Activated CD4-positive, alpha-beta T cell treated with anti-CD3 and anti-CD28 coated beads for 1 hour (primary cell): ENCODE results near the gene PTPRE.

ENCODE experiments used
- DNase-seq: peaks from one replicate; pipeline ENCODE4 v3.0.0-alpha.2; 2020

Gene PTPRE

DNA sequence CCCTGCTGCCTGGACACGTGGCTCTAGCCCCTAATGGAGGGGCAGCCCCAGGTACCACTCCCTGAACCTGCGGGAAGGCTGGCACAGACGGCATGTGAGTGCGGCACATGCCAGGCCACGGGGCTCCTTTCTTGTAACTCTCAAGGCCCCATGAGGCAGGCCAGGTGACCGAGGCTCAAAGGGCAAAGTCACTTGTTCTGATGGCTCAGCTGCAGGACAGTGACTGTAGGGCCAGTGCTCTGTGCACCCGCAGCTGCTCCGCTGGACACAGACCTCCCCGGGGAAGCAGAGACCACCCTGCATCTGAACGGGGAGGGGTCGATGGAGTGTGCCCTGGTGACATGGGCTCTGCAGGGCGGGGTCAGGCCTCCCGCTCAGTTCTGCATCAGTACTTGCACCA, 55.3 kb downstream of the PTPRE start:
- no peak for DNase-seq

DNA sequence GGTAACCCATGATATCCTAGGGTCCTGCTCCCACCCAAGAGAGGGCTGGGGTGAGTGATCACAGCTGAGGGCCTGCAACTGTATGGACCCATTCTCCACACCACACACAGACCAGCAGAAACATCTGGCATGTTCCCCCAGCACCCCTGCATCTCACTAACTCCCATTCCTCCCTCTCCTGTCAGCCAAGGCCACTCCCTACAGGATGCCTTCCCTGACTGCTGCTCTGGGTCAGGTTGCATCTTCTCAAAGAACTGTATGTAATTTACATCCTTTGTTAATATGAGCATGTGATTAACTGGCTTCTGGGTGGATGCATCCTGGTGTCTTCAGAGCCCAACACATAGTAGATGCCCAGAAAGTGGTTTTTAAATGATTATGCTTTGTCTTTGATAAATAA, 56.2 kb downstream of the PTPRE start:
- DNase-seq = no peak

DNA sequence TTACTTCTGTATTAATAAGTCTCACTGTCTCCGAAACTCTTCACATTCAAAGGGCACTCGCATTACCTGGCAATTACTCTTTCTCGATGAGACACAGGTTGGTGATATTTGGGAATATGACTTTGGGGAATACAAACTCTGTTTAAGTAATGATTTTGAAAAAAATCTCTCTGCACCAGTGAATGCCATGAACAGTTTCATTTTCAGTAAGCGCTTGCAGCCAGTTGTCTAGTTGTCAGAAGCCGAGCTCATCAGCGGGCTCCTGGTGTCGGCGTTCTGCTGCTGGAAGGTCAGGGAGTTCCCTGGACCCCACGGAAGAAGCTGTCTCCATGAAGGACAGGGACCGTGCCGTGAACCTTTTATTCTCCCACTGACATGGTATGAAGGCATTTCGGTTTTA, 57.7 kb downstream of the PTPRE start:
- DNase-seq = no peak

DNA sequence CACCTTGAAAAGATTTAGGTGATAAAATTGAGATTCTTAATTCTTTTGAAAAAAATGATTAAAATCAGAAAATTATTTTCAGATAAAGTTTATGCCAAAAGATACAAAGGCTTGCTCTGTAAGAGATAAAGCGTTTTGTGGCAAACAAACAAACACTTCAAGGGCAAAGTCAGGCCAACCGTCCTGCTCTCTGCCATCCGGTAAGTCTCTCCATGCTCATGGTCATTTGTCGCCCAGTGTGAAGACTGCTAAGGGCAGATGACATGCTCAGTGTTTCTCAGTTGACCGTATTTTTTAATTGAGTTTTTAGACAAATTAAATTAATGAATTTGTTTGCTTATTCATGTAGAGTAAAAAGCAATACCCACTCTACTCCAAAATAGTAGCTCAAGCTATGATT, 60.0 kb downstream of the PTPRE start:
- DNase-seq = no peak

DNA sequence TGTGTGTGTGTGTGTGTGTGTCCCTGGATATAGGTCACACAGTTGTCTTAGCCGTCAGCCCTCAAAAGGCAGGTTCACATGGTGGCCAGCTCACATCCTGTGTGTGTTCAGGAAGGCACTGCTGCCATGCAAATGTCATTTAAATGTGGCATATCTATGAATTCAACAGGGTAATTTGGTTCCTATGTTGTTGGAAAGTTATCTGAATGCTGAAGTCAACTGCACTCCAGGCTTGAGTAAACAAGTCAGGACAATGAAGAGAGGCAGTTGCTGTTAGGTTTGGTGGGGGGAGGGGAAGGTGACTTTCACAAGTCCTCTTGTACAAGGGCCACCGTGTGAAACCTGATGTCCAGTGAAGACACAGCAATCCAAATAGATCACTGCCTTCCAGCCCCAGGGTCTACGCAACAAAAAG, 61.1 kb downstream of the PTPRE start:
- DNase-seq = no peak

DNA sequence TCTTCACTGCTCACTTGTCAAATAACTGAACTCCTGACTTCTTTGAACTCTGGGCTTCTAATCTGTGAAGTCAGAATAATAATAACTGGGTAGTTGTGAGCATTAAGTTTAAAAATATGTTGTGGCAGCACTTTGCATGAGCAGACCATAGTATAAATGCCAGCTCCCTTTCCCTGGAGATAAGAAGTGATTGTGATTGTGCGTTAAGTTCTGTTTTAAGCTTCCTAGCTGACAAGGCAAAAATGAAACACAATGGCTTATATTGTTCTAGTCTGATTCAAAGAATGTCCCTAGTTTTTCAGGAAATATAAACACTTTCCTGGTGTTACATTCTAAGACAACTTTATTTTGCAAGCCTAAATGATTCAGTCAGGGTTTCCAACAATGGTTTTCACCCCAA, 61.8 kb downstream of the PTPRE start:
- DNase-seq = no peak

DNA sequence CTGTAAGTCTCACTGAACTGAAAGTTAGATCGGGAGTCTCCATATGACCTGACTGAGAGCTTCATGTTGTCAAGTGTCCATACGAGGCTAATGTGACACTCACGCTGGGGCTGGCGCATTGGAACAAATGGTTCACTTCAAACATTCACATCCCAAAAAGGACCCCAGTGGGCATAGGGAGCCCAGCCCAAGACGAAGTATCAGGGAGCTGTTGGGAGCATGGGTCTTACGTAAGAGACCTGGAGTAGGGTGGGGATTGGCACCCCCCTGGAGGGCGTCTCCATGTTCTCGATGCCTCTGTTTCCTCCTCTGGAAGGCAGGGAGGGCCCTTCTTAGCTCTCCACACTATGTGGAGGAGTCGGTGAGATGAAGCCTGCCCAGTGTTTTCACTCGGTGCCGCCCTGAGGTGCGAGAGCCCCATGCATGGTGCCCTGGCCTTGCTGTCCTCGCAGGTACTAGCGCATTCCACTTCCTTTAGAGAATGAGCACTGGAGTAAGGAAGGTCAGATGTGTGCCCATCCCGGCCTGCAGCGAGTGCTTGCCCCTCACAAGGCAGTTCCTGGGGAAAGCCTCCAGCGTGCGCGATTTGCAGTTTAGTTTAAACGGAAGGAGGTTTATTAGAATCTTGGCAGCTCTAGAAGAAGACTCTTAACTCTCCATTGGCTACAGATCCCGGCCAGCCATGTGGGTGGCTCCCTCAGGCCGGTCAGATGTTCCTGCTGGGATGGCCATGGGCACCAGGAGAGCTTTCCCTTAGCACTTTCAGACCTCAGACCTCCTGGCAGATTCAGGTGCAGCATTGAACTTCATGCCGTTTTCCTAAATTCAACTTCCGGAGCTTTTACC, 64.4 kb downstream of the PTPRE start:
- no peak for DNase-seq

DNA sequence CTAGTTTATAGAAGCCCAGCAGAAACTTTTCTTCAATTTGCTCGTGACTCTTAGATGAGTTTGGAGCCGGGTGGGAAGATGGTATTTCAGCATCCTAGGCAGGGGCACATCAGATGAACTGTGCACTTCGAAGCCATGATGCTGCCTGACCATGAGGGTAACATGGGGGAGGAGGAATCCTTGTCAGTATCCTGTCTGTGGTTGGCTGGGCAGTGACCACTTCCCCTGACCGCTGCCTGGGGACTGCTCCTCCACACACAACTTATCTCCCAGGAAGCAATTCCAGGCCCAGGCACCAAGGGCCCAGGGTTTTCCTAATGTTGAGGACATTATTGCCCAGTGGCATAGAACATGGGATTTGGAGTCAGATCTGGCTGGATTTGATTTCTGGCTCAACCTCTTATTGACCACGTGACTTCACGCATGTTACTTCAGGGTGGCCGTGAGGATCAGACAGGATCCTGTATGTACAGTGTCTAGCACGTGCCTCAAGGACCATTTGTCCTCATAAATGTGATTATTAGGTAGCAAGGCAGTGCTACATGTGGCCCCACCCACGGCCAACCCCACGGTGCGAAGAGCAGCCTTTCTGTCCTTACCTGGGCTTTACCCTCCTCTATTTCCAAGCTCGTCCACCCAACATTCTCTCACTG, 65.2 kb downstream of the PTPRE start:
- no peak for DNase-seq

DNA sequence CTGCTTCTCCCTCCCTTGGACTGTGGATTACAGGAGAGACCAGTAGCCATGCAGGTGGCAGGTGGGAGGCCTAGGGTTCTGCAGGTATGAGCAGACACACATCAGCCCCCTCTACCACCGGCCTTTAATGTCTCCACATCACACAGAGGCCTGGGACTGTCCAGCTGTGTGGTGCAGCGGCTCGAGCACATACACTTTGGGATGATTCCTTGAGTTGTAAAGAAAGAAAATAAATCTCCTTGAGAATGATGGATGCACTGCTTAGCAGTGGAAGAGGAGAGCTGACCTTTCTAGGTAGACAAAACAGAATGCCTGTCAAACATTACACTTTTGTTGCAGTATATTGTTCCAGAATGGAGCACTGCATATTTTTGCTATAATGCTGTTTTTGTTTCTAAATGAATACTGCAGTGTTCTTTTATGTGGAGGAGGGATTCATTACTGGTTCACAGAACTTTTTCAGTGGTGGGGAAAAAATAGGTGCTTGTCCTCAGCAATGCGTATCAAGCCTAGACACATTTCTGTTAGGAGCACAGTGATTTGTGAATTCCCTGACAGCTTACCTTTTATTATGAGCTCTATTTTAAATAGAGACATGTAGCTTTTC, 66.0 kb downstream of the PTPRE start:
- no peak for DNase-seq

DNA sequence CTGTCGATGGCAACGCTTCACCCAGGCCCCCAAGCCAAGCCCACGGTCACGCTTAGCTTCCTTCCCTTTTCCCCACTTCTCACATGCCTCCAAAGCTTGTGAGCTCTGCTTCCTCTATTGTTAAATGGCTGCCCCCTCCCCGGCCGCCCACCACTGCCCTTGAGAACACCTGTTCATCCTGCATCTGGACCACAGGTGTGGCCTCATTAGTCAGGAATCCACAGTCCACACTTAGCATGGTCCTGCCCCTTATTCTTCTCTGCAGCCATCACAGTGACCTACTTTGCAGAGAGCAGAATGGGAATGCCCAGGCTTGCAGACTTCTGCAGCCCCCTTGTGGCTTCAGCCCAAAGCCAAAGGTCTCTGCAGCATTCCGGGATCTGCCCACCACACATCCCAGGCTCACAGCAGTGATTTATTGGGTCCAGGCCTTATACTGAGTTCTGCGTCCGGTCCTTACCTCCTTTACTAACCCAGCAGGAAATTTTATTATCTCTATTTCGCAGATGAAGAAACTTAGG, 66.9 kb downstream of the PTPRE start:
- DNase-seq = no peak

DNA sequence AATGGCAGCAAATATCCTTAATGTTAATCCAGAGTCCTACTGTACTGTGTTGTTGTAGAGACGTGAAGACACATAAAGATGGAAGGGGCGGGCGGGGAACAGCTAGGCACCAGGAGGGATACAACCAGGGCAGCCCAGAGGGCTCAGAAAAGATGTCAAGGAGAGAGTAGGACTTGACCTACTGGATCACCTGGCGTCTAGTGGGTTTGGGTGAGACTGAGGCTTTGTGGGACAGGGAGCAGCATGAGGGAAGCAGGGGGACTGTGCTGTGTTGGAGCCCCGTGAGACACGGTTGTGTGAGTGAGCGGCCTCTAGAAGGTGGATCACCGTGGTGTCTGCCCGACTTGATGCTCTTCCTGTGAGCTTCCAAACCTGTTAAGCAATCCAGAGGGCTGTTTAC, 68.0 kb downstream of the PTPRE start:
- DNase-seq = no peak

DNA sequence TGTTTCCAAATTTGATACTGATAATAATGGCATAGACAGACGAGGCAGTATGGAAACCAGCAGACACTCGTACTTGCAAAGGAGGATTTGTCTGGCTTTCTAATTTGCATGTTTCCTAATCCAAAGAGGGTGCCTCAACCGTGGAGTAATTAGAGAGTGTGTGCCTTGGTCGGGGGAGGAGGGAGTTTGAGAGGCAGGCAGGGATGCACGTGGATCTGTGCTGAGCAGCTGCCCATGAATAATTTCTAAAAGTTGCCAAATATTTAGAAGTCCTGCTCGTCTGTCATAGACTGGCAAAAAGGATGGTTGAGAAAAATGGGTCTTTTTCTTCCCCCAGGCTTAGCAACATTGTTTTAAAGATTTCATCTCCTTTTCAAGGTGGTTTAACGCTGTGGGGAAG, 69.4 kb downstream of the PTPRE start:
- no peak for DNase-seq

DNA sequence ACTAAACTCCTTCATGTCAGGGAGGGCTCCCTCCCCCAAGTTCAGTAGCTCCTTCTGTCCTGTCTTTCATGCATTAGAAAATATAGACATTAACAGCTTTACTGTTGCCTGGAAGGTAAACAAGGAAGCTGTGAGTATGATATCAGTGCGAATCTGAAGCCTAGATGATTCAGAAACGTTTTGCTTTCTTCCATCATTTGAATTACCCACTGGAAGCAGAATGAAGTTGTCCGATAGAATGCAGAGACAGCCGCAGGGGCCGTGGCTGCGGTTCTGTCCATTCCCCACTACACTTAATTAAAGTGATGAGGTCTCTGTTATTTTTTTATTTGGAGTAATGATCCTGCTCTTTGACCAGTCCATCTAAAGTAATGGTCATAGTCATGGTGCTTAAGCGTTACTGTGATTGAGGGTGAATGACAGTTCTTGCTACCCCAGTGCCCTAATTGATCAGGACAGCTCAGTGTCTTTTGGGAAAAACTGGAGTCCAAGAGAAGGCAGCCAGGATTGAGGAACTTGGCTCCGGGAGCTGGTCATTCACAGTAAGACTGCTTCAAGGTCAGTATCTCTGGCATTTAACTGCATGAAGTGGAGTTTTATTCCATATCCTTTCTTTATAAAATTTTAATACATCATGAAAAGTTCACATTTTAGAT, 69.9 kb downstream of the PTPRE start:
- DNase-seq = no peak

DNA sequence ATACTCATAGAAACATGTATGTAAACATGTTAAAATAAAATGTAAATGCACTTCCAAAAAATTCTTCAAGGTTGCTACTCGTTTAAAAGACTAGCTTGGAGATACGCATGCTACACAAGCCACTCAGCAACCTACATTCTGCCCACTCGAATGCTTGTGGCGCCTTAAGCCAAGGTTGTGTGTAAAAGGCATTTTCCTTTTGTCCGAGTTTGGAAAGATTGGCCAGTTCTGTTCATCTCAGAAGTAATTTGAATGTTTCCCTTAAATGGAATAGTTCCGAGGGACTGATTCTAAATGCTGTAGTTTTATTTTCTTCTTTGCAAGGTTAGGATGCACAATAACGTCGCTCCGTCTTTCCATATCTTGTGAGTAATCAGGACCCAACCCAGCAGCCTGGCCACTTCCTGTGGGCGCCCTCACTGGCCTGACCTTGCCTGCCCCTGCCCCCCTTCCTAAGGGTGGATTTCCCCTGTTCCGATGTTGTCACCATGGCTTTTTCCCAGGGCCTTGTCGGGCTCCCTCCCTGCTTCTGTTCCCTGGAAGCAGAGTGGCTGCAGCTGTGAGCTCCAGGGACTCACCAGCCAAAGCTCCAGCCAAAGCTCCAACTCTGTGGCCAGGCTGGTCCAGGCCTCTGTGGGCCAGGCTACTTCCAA, 70.6 kb downstream of the PTPRE start:
- DNase-seq = no peak

DNA sequence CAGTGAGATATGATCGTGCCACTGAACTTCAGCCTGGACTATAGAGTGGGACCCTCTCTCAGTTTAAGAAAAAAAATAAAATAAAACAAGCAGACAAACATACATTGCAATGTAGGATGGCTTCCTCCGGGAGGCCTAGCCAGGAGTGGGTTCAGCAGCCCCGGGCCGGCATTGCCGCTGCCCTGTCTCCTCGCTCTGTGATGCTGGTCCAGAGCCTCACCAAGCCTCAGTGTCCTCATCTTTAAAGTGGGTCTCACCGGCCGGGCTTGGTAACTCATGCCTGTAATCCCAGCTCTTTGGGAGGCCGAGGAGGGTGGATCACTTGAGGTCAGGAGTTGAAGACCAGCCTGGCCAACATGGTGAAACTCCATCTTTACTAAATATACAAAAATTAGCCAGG, 71.6 kb downstream of the PTPRE start:
- DNase-seq = no peak

DNA sequence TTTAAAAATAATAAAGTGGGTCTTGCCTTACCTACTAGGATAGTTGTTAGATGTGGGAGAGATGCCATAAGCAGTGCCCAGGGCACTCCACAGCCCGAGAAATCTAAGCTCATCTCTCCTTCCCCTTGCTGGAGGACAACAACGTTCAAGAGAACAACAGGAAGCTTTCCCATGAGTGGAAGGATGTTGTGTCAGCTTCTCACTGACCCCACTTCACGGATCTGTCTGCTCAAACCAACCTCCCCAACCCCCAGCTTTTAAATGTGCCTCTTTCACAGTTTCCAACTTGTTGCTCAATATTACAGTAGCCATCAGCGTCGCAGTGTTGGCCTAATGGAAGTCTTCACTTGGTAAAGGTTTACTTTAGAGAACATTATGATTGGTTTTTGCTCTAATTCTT, 72.1 kb downstream of the PTPRE start:
- no peak for DNase-seq

DNA sequence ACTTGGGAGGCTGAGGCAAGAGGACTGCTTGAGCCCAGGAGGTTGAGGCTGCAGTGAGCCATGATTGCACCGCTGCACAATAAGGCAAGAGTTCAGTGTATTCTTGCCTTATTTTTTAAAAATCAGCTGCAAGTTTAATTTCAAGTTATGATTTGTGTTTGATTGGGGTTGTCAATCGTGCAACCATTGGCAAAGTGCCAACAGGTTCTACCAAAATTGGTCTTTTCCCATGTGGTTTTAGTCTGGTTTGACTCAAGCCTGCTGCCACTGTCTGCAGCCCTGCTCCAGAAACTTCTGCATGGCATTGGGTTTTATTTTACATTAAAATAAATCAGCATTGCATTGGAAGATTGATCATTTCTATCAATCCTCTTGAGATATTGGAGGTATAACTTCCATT, 72.7 kb downstream of the PTPRE start:
- DNase-seq = no peak

DNA sequence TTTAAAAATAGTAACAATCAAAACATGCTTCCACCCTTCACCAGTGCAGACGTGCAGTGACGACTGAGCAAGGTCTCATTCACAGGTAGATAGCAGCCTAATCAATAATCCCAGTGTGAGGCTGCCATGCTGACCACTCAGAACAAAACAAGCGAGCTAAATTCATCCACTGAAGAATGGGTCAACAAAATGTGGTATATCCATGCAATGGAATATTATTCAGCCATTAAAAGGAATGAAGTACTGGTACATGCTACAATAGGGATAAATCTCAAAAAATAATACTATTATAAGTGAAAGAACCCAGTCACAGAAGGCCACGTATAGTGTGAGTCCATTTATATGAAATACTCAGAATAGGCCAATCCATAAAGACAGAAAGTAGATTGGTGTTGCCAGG, 74.0 kb downstream of the PTPRE start:
- DNase-seq = no peak

DNA sequence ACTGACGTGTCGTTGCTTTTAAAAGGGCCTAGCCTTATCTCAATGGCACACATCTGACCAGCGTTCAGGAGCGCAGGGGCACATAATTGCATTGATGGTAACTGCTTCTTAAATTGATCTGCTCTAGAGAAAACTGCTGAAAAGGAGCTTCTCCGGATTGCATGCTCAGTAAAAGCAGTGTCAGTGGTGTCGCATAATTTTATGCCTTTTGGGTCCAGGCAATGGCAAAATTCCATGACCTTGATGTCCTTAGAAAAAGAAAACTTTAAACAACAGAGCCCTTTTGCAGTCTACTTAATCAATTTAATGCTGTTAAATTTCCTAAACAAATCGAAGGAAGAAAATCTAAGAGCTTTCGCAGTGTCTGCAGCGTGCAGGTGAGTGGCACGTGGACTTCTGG, 75.7 kb downstream of the PTPRE start:
- DNase-seq = no peak

DNA sequence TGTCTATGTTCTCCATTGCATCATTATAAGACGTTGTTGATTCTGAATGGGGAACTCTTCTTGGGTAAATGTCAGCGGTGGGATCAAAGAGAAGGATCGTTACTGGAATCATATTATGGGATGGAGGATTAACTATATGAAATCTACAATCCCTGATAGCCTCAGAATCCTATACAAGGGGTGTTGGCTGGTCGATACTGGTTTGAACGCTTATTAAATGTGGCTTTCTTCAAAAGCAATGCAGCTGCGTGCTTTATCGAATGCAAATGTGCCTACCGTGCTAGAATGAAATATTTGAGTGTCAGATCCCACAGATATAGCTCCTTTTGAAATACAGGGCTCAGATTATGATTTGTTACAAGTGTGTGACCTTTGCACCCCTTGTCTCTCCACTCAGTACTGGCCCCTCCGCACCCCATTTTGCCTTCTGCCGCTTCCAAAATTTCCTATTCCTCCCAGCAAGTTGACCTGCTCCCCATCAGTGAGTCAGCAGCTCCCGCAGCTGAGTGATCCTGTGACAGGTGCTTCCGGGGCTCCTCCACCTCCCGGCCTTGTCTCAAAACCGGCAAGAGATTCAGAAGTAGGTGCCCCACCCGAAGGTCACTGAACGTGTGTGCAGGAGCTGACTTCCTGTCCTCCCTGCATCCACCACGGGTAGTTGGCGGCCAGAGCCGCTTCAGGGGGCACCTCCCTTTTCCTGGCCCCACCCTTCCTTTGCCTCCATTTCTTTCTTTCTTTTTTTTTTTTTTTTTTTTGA, 76.6 kb downstream of the PTPRE start:
- DNase-seq = no peak

DNA sequence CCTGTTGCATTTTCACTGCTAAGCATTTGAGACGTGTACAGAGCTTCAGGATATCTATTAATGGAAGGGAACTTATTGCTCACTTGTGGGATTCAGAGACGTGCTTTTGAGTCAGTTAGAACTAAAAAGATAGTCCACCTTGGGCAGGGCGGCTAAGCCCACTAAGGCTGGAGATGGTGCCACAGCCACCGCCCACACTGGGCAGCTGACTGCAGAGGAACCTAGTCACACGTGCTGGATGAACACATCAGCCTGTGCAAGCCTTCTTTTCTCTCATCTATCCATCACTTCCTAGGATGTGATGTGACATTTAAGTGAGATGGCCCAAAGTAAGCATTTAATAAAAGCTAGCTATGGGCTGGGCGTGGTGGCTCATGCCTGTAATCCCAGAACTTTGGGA, 78.0 kb downstream of the PTPRE start:
- DNase-seq = no peak
